PC-9 (cell line): ENCODE measurements around the gene PDE4B.

Experiments used
- CTCF ChIP-seq: fragments of 200-600 bp; sonication (generic); conservative IDR thresholded peaks from 2 replicates; pipeline ENCODE4 v1.6.1; 2017; ENCODE audit warnings: mixed run types, antibody characterized with exemption, mild to moderate bottlenecking, moderate library complexity
- EZH2 ChIP-seq: fragments of 200-600 bp; sonication (generic); IDR thresholded peaks from 2 replicates; pipeline ENCODE4 v1.8.0; 2017; ENCODE audit warnings: antibody characterized with exemption, low read depth

GRCh38 chr1:65894738-65895605 lies 102.3 kb downstream of the PDE4B start:
- TF ChIP-seq EZH2 (no peak), CTCF (no peak)
